A549 (cell line): Measurements from ENCODE around the gene PTGDS. TPM values are rescaled to one million over a fixed set of nuclear protein-coding genes. Genes with fewer than 3 reads are reported as not detected.

Experiments used
- ATAC-seq, 2 experiments: fragments of 200-7000 bp in 1 of 2; fragments of >200 bp in 1 of 2; cut with Nextera tagmentation in 1 of 2; cut with Tn5 transposase in 1 of 2; 3 replicates each; pipeline versions ENCODE4 v1.8.0 to v1.9.1; 2018 to 2020; ENCODE audit warnings: mild to moderate bottlenecking in 1 of 2, moderate library complexity in 1 of 2
- CTCF ChIA-PET: fragments of 300-600 bp; sonication (Branson Sonifier 250); formaldehyde crosslinking; extraction: SDS; loops from one replicate; lab custom pipeline; 2021; ENCODE audit warnings: antibody characterized with exemption, inconsistent platforms; lab: Yijun Ruan, JAX
- POLR2A ChIA-PET: fragments of 350-600 bp; formaldehyde crosslinking; extraction: SDS; loops from one replicate; lab custom pipeline; 2021; ENCODE audit warnings: antibody characterized with exemption, inconsistent platforms; lab: Yijun Ruan, JAX
- DNase-seq, 2 experiments: peaks; one replicate each; pipeline versions ENCODE4 v3.0.0 to v3.0.0-alpha.2; 2011 to 2016; ENCODE audit warnings: low read depth in 1 of 2, low spot score in 1 of 2
- FAIRE-seq: peaks from 2 replicates; lab custom pipeline; 2011; peaks lifted over from hg19 to GRCh38; lab: Jason Lieb, UNC
- H3K27ac ChIP-seq, 2 experiments: fragments of >200 bp; sonication (Bioruptor Twin); formaldehyde crosslinking; 3 replicates each; pipeline ENCODE4 v1.5.1; 2016 to 2017
- H3K4me1 ChIP-seq: fragments of >200 bp; sonication (Bioruptor Twin); formaldehyde crosslinking; 3 replicates; pipeline ENCODE4 v1.6.1; 2016
- H3K4me2 ChIP-seq: fragments of >200 bp; sonication (Bioruptor Twin); formaldehyde crosslinking; 3 replicates; pipeline ENCODE4 v1.6.1; 2016
- H3K4me3 ChIP-seq: fragments of >200 bp; sonication (Bioruptor Twin); formaldehyde crosslinking; 3 replicates; pipeline ENCODE4 v1.5.1; 2016
- H3K9me3 ChIP-seq: fragments of >200 bp; sonication (Bioruptor Twin); formaldehyde crosslinking; 3 replicates; pipeline ENCODE4 v1.6.1; 2016
- ATOH8 ChIP-seq: fragments of 250-450 bp; sonication (Bioruptor Pico); IDR thresholded peaks from 2 replicates; pipeline ENCODE4 v1.5.0; 2020; ENCODE audit warnings: low read depth, mild to moderate bottlenecking, moderate library complexity
- BCL3 ChIP-seq: fragments of >200 bp; sonication (Bioruptor Twin); formaldehyde crosslinking; IDR thresholded peaks from 3 replicates; pipeline ENCODE4 v1.6.1; 2016
- ELK1 ChIP-seq: fragments of 150-350 bp; IDR thresholded peaks from 2 replicates; pipeline ENCODE4 v1.6.1; 2014; ENCODE audit warnings: low read depth, mild to moderate bottlenecking, low read length
- FOSB ChIP-seq: fragments of 250-450 bp; sonication (Bioruptor Pico); IDR thresholded peaks from 2 replicates; pipeline ENCODE4 v1.5.0; 2020; ENCODE audit warnings: mild to moderate bottlenecking, moderate library complexity
- FOSL2 ChIP-seq, 2 experiments: fragments of 450-650 bp in 1 of 2; fragments of >200 bp in 1 of 2; sonication (Bioruptor Twin) in 1 of 2; formaldehyde crosslinking; IDR thresholded peaks; 2 replicates each; pipeline versions ENCODE4 v1.5.0 to v1.6.1; 2016 to 2020; ENCODE audit warnings: mild to moderate bottlenecking in 1 of 2, moderate library complexity in 1 of 2
- HDAC2 ChIP-seq: fragments of 200-600 bp; sonication (generic); IDR thresholded peaks from 2 replicates; pipeline ENCODE4 v1.6.1; 2016
- HES2 ChIP-seq: fragments of >200 bp; sonication (Bioruptor Twin); formaldehyde crosslinking; IDR thresholded peaks from 2 replicates; pipeline ENCODE4 v1.6.1; 2016
- HMGXB4 ChIP-seq: fragments of 250-450 bp; sonication (Bioruptor Pico); IDR thresholded peaks from 2 replicates; pipeline ENCODE4 v1.5.0; 2021; ENCODE audit warnings: mild to moderate bottlenecking, moderate library complexity, borderline replicate concordance
- HOXA7 ChIP-seq: fragments of 250-450 bp; sonication (Bioruptor Pico); IDR thresholded peaks from 2 replicates; pipeline ENCODE4 v1.5.0; 2020; ENCODE audit warnings: mild to moderate bottlenecking, moderate library complexity
- JUN ChIP-seq, 2 experiments: fragments of >200 bp; sonication (Bioruptor Twin); formaldehyde crosslinking; IDR thresholded peaks; 2 replicates in 1 of 2; 3 replicates in 1 of 2; pipeline ENCODE4 v1.6.1; 2016 to 2017
- KDM5A ChIP-seq: fragments of 200-600 bp; sonication (generic); IDR thresholded peaks from 2 replicates; pipeline ENCODE4 v1.6.1; 2016; ENCODE audit warnings: antibody characterized with exemption, mild to moderate bottlenecking
- MAFK ChIP-seq: fragments of 450-650 bp; IDR thresholded peaks from 2 replicates; pipeline ENCODE4 v1.6.1; 2014; ENCODE audit not compliant: partially characterized antibody
- MYC ChIP-seq: IDR thresholded peaks from 2 replicates; pipeline ENCODE4 v1.6.1; 2012; ENCODE audit warnings: mild to moderate bottlenecking, inconsistent platforms, low read length, improper control_type of control experiment, borderline replicate concordance
- NFE2L2 ChIP-seq: fragments of 150-350 bp; conservative IDR thresholded peaks from 2 replicates; pipeline ENCODE4 v1.6.1; 2014; ENCODE audit warnings: low read length
- NR3C1 ChIP-seq: fragments of >200 bp; sonication (Bioruptor Twin); formaldehyde crosslinking; IDR thresholded peaks from 3 replicates; pipeline ENCODE4 v1.6.1; 2017
- PBX3 ChIP-seq: IDR thresholded peaks from 2 replicates; pipeline ENCODE4 v1.6.1; 2012
- PHF8 ChIP-seq: fragments of 200-600 bp; sonication (generic); IDR thresholded peaks from 2 replicates; pipeline ENCODE4 v1.6.1; 2016; ENCODE audit warnings: low read depth, mild to moderate bottlenecking, antibody characterized with exemption, moderate library complexity, borderline replicate concordance
- POLR2A ChIP-seq: IDR thresholded peaks from 2 replicates; pipeline ENCODE4 v1.6.1; 2012; ENCODE audit warnings: mild to moderate bottlenecking, low read length
- POLR2AphosphoS2 ChIP-seq: conservative IDR thresholded peaks from 2 replicates; pipeline ENCODE4 v1.6.1; 2012; ENCODE audit warnings: low read length, improper control_type of control experiment, inconsistent platforms
- RARB ChIP-seq: fragments of 250-450 bp; sonication (Bioruptor Pico); IDR thresholded peaks from 2 replicates; pipeline ENCODE4 v1.8.0; 2021; ENCODE audit warnings: mild to moderate bottlenecking, moderate library complexity
- RCOR1 ChIP-seq: fragments of 150-350 bp; IDR thresholded peaks from 2 replicates; pipeline ENCODE4 v1.6.1; 2014; ENCODE audit warnings: antibody characterized with exemption, low read length, low read depth
- SMC3 ChIP-seq: fragments of >200 bp; sonication (Bioruptor Twin); formaldehyde crosslinking; IDR thresholded peaks from 3 replicates; pipeline ENCODE4 v1.6.1; 2018; ENCODE audit warnings: inconsistent platforms
- TFCP2L1 ChIP-seq: fragments of 250-450 bp; sonication (Bioruptor Pico); IDR thresholded peaks from 2 replicates; pipeline ENCODE4 v1.5.0; 2021; ENCODE audit warnings: mild to moderate bottlenecking
- TP53 ChIP-seq: fragments of 250-450 bp; sonication (Bioruptor Pico); IDR thresholded peaks from 2 replicates; pipeline ENCODE4 v1.5.0; 2021; ENCODE audit warnings: mild to moderate bottlenecking, moderate library complexity
- ZSCAN20 ChIP-seq: fragments of 250-450 bp; sonication (Bioruptor Pico); IDR thresholded peaks from 2 replicates; pipeline ENCODE4 v1.8.0; 2022; ENCODE audit warnings: mild to moderate bottlenecking, moderate library complexity
- WGBS: methylation state at CpG from one replicate; pipeline ENCODE4 v1.1.6; 2017; ENCODE audit errors: missing lambda C conversion rate; 5-methylcytosine and 5-hydroxymethylcytosine counted together
- polyA plus RNA-seq, 4 experiments: library from polyadenylated mRNA; depleted of rRNA in 3 of 4; stranded (reverse); fragments of >200 nt; fragmentation: RNase III in 1 of 4; extraction: RNeasy Plus Mini Kit Qiagen cat#74134 plus additional on column Dnase treatment in 1 of 4; gene quantifications; 2 replicates in 3 of 4; 3 replicates in 1 of 4; pipeline ENCODE4 v1.2.3, GENCODE V29; 2011 to 2017

The PTGDS gene
- polyA plus RNA-seq, 2 of the 4 experiments (the other 2 are of a cell fraction), result 0.26 to 0.31 TPM

GRCh38 chr9:136962701-136963248, 14.5 kb upstream of the PTGDS start:
- no peaks in the 10 kb centered on the region for H3K9me3 ChIP-seq
- H3K4me3 ChIP-seq, result no peak overlapping the region
- TF ChIP-seq HOXA7 (CRISPR knock-in tag), result no peak
- TF ChIP-seq TP53 (CRISPR knock-in tag), result no peak
- no peak for TF ChIP-seq RCOR1
- TF ChIP-seq HMGXB4 (CRISPR knock-in tag), result no peak
- TF ChIP-seq HES2, result no peak
- no peak for TF ChIP-seq MYC
- no peak for TF ChIP-seq ELK1
- no peak for TF ChIP-seq KDM5A
- TF ChIP-seq FOSB (CRISPR knock-in tag), result no peak
- no peak for TF ChIP-seq FOSL2 (IDR thresholded peaks at IDR 0.05)
- no peak for TF ChIP-seq FOSL2 (CRISPR knock-in tag; IDR thresholded peaks at IDR 0.05)
- no peak for TF ChIP-seq ZSCAN20 (CRISPR knock-in tag)
- TF ChIP-seq TFCP2L1 (CRISPR knock-in tag), result no peak
- TF ChIP-seq JUN (IDR thresholded peaks at IDR 0.05), result no peak
- TF ChIP-seq NR3C1, result no peak
- no peak for TF ChIP-seq ATOH8
- TF ChIP-seq NFE2L2, result no peak
- WGBS, result 84% methylated on average over 11 of the region's 11 CpGs
- H3K27ac ChIP-seq, result no peak overlapping the region
- DNase-seq (no peak), FAIRE-seq (no peak), ATAC-seq (no peak)
- H3K4me1 ChIP-seq, result peaks cover 15% of the 10 kb centered on the region; the same call in 2 of the 3 replicates
- ChIA-PET POLR2A (no interaction called here), CTCF (interaction anchor here (0.6 to 1.7 kb wide), 8 partner anchors 15 to 152 kb away, joined by 3 to 11 read pairs (median 4); partner anchors contain the start of genes C8G and FBXW5)
- no peak overlapping the region for H3K4me2 ChIP-seq

GRCh38 chr9:136963341-136963740, 14.0 kb upstream of the PTGDS start:
- TF ChIP-seq BCL3 (no peak), FOSB (CRISPR knock-in tag) (no peak), TP53 (CRISPR knock-in tag) (no peak), MAFK (no peak), POLR2A (no peak), RARB (CRISPR knock-in tag) (no peak), NFE2L2 (no peak), HDAC2 (no peak), PBX3 (no peak), ZSCAN20 (CRISPR knock-in tag) (no peak), SMC3 (no peak), POLR2AphosphoS2 (no peak), PHF8 (no peak)
- Histone ChIP-seq H3K4me2 (no peak overlapping the region), H3K27ac (peak overlapping the region in 1 of 2 experiments; percentile 75; a peak in 2 of 6 replicates), H3K9me3 (no peaks in the 10 kb centered on the region), H3K4me3 (no peak overlapping the region), H3K4me1 (peaks cover 15% of the 10 kb centered on the region; the same call in 2 of the 3 replicates)
- FAIRE-seq (no peak), ATAC-seq (no peak; a peak in 1 of 6 replicates), DNase-seq (no peak)
- 79% methylated on average over 13 of the region's 15 CpGs for WGBS
- ChIA-PET POLR2A (no interaction called here), CTCF (interaction anchor here (0.6 to 1.4 kb wide), 3 partner anchors 25 to 72 kb away, joined by 3 to 4 read pairs (median 4); no protein-coding TSS in a partner anchor)
